Common myeloid progenitor, CD34-positive (primary cell): Measurements from ENCODE around the gene ACOT2.

ENCODE experiments used
- CTCF ChIA-PET: fragments of 350-600 bp; sonication (Branson Sonifier 250); formaldehyde crosslinking; loops from one replicate; lab custom pipeline; 2021; ENCODE audit warnings: antibody characterized with exemption; lab: Charles Lee
- POLR2A ChIA-PET: fragments of 350-600 bp; sonication (Branson Sonifier 250); formaldehyde crosslinking; loops from one replicate; lab custom pipeline; 2021; ENCODE audit warnings: antibody characterized with exemption; lab: Charles Lee
- DNase-seq, 3 donors: peaks; one replicate each; pipeline versions ENCODE4 v3.0.0 to v3.0.0-alpha.2; 2013
- H3K27ac ChIP-seq, 2 experiments: 1 replicate in 1 of 2; 2 replicates in 1 of 2; pipeline ENCODE4 v1.7.0; 2013; ENCODE audit warnings: inconsistent platforms in 2 of 2, low read length in 2 of 2, mild to moderate bottlenecking in 2 of 2, low read depth in 1 of 2, moderate library complexity in 1 of 2; ENCODE audit not compliant: severe bottlenecking in 2 of 2, insufficient read depth in 1 of 2, poor library complexity in 1 of 2
- H3K27me3 ChIP-seq, 5 experiments: replicated peaks in 2 of 5; 1 replicate in 3 of 5; 2 replicates in 2 of 5; pipeline versions ENCODE4 v1.6.1 to v1.7.0; 2013; ENCODE audit warnings: low read length in 4 of 5, mild to moderate bottlenecking in 2 of 5, moderate library complexity in 2 of 5, inconsistent platforms in 1 of 5; ENCODE audit not compliant: insufficient read depth in 5 of 5, control insufficient read depth in 4 of 5
- H3K36me3 ChIP-seq, 4 experiments: 1 replicate in 2 of 4; 2 replicates in 2 of 4; pipeline versions ENCODE4 v1.6.1 to v1.7.0; 2013; ENCODE audit warnings: low read length in 3 of 4, control low read depth in 1 of 4, mild to moderate bottlenecking in 1 of 4; ENCODE audit not compliant: control insufficient read depth in 4 of 4, insufficient read depth in 4 of 4
- H3K4me1 ChIP-seq, 4 experiments: 1 replicate in 3 of 4; 2 replicates in 1 of 4; pipeline versions ENCODE4 v1.6.1 to v1.7.1; 2013; ENCODE audit warnings: low read length in 3 of 4, mild to moderate bottlenecking in 3 of 4, control low read depth in 1 of 4, inconsistent platforms in 1 of 4, moderate library complexity in 1 of 4; ENCODE audit not compliant: control insufficient read depth in 4 of 4, insufficient read depth in 4 of 4; ENCODE audit errors: control extremely low read depth in 1 of 4
- H3K4me3 ChIP-seq, 7 experiments: 1 replicate in 4 of 7; 2 replicates in 3 of 7; pipeline versions ENCODE4 v1.5.1 to v1.7.0; 2013; ENCODE audit warnings: mild to moderate bottlenecking in 7 of 7, low read length in 6 of 7, moderate library complexity in 6 of 7, inconsistent platforms in 2 of 7, low read depth in 2 of 7, control low read depth in 1 of 7; ENCODE audit not compliant: insufficient read depth in 4 of 7, control insufficient read depth in 1 of 7; ENCODE audit errors: extremely low read depth in 1 of 7
- H3K9me3 ChIP-seq, 5 experiments: 1 replicate in 4 of 5; 2 replicates in 1 of 5; pipeline versions ENCODE4 v1.6.1 to v1.7.1; 2013; ENCODE audit warnings: low read length in 4 of 5, mild to moderate bottlenecking in 2 of 5, inconsistent platforms in 1 of 5, low read depth in 1 of 5, moderate library complexity in 1 of 5; ENCODE audit not compliant: control insufficient read depth in 4 of 5, insufficient read depth in 2 of 5; ENCODE audit errors: control extremely low read depth in 1 of 5
- WGBS: methylation state at CpG from one replicate; pipeline ENCODE4 v1.1.5; 2013; ENCODE audit not compliant: insufficient coverage; 5-methylcytosine and 5-hydroxymethylcytosine counted together

ACOT2 gene

GRCh38 chr14:73623504-73624054, 54.6 kb downstream of the ACOT2 start:
- no peaks in the 10 kb centered on the region for H3K36me3 ChIP-seq
- no peaks in the 10 kb centered on the region for H3K4me1 ChIP-seq
- peaks cover 0 to 3% (median 0%) of the 10 kb centered on the region in 5 experiments for H3K9me3 ChIP-seq
- DNase-seq, result no peak
- WGBS, result 100% methylated on average over 4 of the region's 4 CpGs
- ChIA-PET POLR2A (no interaction called here), CTCF (interaction anchor here (1.7 kb wide), 1 partner anchor 10 kb away, joined by 6 read pairs; no protein-coding TSS in a partner anchor)
- H3K4me3 ChIP-seq, result no peak overlapping the region
- H3K27ac ChIP-seq, result no peak overlapping the region
- H3K27me3 ChIP-seq, result no peaks in the 10 kb centered on the region
